T-helper 17 cell (primary cell): ENCODE results near the gene CUBN. TPM values are rescaled to one million over a fixed set of nuclear protein-coding genes. Genes with fewer than 3 reads are reported as not detected.
"Not testable (repeated sequence)": the region's sequence is repeated elsewhere in the genome, so short reads cannot be mapped to it uniquely, and the experiment has no call there.

Experiments
- ATAC-seq: fragments of 150-1000 bp; cut with Tn5 transposase; 2 replicates; pipeline ENCODE4 v1.10.0; 2021; ENCODE audit warnings: mild to moderate bottlenecking, moderate library complexity
- DNase-seq, 3 donors: peaks; one replicate each; pipeline versions ENCODE4 v3.0.0 to v3.0.0-alpha.2; 2020 to 2021
- H3K9me3 ChIP-seq: one replicate; pipeline ENCODE4 v1.7.0; 2013; ENCODE audit warnings: low read length, mild to moderate bottlenecking; ENCODE audit not compliant: control insufficient read depth, poor library complexity, severe bottlenecking
- H3K27ac Mint-ChIP-seq: one replicate; pipeline ENCODE4 v1.8.0; 2022; ENCODE audit warnings: mild to moderate bottlenecking, moderate library complexity, mixed read lengths
- H3K27me3 Mint-ChIP-seq: one replicate; pipeline ENCODE4 v1.8.0; 2022; ENCODE audit warnings: mixed read lengths
- H3K36me3 Mint-ChIP-seq: one replicate; pipeline ENCODE4 v1.8.0; 2022; ENCODE audit warnings: low read depth, mixed read lengths
- H3K4me1 Mint-ChIP-seq: one replicate; pipeline ENCODE4 v1.8.0; 2022; ENCODE audit warnings: mild to moderate bottlenecking, mixed read lengths
- H3K4me3 Mint-ChIP-seq: one replicate; pipeline ENCODE4 v1.8.0; 2022; ENCODE audit warnings: mild to moderate bottlenecking, moderate library complexity, mixed read lengths
- total RNA-seq, 4 donors: library from RNA in 2 of 4; stranded (reverse) in 2 of 4; gene quantifications; one replicate each; pipeline ENCODE4 v1.2.3 and lab custom pipeline; 2022 to 2026

The CUBN gene
- total RNA-seq, 2 donors from 2014 or later: 3.1 to 5.3 TPM

DNA sequence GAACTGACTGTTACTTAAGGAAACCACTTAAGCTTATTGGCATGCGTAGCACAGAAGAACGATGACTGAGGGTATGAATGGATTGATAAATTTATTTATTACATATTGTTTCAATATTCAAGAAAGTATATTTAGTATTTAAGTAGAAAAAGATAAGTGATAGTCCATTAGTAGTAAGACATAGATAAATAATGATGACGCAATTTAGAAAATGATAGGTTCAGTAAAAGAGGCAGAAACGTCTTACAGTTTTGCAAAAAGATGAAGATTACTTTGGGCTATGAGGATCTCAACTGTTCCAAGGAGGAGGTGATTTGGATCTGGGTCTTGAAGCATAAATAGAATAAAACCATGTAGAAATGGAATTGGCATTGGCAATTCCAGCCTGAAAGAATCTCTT, 275.8 kb downstream of the CUBN start:
- DNase-seq (no peak), ATAC-seq (no peak)
- H3K4me1 Mint-ChIP-seq: peaks cover 7% of the 10 kb centered on the region
- H3K36me3 Mint-ChIP-seq: peaks cover 8% of the 10 kb centered on the region
- peak overlapping the region; percentile 3 for H3K27ac Mint-ChIP-seq
- no peaks in the 10 kb centered on the region for H3K9me3 ChIP-seq
- H3K4me3 Mint-ChIP-seq: no peak overlapping the region
- no peaks in the 10 kb centered on the region for H3K27me3 Mint-ChIP-seq

DNA sequence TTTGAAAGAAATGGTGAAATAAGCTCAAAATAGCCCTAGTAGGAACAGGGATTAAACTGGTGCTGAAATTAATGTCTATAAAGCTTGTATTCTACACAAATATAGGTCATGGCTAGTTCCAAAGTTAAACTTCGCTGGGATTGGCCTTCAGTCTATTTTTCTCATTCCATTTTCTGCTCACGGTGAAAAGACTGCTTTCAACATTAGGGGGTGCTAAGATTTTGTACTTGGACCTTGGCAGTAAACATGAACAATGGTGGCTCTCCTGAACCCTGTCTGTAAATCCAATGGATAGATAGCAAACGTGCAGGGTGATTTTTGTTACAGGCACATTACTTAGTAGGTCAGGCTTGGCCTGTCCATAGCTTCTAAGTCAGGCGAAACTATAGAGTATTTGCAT, 276.4 kb downstream of the CUBN start:
- DNase-seq: no peak
- Mint-ChIP-seq H3K4me1 (peaks cover 7% of the 10 kb centered on the region), H3K27ac (no peak overlapping the region), H3K27me3 (no peaks in the 10 kb centered on the region), H3K4me3 (no peak overlapping the region), H3K36me3 (peaks cover 8% of the 10 kb centered on the region)
- H3K9me3 ChIP-seq: no peaks in the 10 kb centered on the region
- ATAC-seq: no peak

DNA sequence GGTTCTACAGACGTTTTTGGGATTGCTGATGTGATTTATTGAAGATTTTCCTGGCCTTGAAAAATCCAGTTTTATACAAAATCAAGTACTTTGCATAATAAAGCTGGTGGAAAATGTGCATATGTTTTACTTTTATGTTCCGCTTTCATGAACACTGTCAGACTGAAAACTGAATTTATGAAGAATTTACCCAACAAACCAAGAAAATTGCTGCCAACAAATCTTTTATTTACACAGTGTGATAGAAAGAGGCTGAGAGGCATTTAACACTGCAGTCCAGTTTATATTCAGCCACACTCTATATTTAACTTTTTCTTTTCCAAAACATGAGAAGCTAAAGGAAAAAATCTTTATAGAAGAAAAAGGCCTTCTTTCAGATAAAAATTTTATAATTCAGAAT, 277.0 kb downstream of the CUBN start:
- peaks cover 8% of the 10 kb centered on the region for H3K36me3 Mint-ChIP-seq
- H3K9me3 ChIP-seq: no peaks in the 10 kb centered on the region
- no peak overlapping the region for H3K4me3 Mint-ChIP-seq
- DNase-seq: no peak
- H3K27ac Mint-ChIP-seq: no peak overlapping the region
- no peaks in the 10 kb centered on the region for H3K27me3 Mint-ChIP-seq
- H3K4me1 Mint-ChIP-seq: peaks cover 7% of the 10 kb centered on the region
- no peak for ATAC-seq

DNA sequence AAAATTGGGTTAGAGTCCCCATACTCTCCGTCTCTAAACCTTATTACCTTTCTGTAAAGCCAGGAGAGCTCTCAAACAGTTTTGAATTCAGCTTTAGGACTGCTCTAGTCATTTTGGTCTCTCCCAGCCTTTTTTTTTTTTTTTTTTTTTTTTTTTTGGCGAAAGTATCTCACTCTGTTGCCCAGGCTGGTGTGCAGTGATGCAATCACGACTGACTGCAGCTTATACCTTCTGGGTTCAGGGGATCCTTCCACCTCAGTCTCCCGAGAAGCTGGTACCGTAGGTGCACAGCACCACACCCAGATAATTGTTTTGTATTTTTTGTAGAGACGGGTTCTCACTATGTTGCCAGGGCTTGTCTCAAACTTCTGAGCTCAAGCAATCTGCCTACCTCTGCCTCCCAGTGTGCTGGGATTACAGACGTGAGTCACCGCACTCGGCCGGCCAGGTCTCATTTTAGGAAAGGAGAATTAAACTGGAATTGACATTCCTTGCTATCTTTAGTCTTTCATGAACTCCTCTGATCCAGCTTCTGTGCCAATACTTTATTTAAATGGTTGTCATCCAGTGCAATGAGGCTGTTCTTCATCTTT, 281.0 kb downstream of the CUBN start:
- no peak for ATAC-seq
- Mint-ChIP-seq H3K27ac (peak overlapping the region; percentile 82), H3K27me3 (no peaks in the 10 kb centered on the region), H3K4me1 (no peaks in the 10 kb centered on the region), H3K36me3 (peaks cover 8% of the 10 kb centered on the region), H3K4me3 (no peak overlapping the region)
- DNase-seq: no peak
- no peaks in the 10 kb centered on the region for H3K9me3 ChIP-seq

DNA sequence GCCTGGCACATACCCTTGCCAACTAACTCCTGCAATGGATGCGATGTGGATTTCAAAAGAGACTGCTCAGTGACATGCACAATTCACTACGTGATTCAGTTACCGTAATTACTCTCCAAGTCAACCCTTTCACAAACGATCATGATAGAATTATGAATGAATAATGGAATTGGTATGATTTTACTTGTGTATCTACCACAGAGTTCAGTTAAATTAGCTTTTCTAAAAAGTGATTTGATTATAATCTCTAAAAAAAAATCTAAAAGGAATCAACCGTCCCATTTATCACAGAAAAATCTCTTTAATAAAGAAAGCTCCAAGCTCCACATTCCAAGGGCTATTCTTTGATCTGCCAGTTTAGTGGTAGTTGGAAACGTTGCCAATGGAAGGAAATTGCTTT, 282.0 kb downstream of the CUBN start:
- ATAC-seq (no peak), DNase-seq (no peak)
- H3K9me3 ChIP-seq: no peaks in the 10 kb centered on the region
- Mint-ChIP-seq H3K4me3 (no peak overlapping the region), H3K4me1 (no peaks in the 10 kb centered on the region), H3K27ac (no peak overlapping the region), H3K27me3 (no peaks in the 10 kb centered on the region), H3K36me3 (peaks cover 8% of the 10 kb centered on the region)

DNA sequence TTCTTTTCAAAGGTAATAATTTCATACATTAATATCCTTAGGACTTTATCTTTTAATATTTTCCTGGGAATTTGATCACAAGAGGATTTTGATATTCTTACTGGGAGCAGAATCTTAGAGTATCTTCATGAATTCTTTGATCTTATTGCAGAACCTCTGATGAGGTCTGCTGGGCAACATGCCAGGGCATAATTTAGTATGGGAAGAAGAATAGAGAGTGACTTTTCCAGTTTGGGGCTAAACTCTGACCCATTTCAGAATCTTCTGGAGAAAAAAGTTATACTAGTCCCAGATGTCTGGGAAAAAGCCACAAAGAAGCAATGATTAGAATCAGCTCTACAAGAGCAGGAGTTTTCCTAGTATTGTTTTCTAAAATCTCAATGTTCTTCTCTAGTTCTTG, 284.4 kb downstream of the CUBN start:
- H3K9me3 ChIP-seq: no peaks in the 10 kb centered on the region
- ATAC-seq (no peak), DNase-seq (no peak)
- H3K27me3 Mint-ChIP-seq: no peaks in the 10 kb centered on the region
- peak overlapping the region; percentile 16 for H3K27ac Mint-ChIP-seq
- peaks cover 8% of the 10 kb centered on the region for H3K36me3 Mint-ChIP-seq
- no peaks in the 10 kb centered on the region for H3K4me1 Mint-ChIP-seq
- no peak overlapping the region for H3K4me3 Mint-ChIP-seq

DNA sequence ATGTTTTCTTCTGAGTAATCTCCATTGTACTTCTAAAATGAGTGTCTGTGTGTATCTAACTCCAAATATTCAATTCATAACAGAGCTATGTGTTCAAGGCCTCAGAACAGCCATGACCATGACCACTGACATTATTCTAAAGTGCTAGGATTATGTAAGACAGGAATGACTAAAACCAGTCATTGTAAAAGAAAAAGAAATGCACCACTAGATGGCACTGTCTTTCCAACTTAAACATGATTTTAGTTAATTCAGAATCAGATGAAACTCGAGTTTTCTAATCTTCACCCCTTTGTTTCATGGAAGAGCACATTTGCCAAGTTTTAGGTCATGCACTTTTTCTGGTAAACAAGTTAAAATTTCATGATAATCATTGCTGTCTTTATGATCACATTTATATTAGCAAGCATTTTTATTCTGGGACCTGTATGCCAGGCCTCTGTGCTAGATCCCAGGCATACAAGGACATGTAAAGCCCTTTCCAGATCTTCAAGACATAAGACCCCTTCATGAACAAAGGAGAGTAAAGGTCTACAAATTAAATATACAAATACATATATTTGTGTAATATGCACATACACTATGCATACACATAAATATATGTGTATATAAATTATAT, 286.2 kb downstream of the CUBN start:
- Mint-ChIP-seq H3K4me1 (no peaks in the 10 kb centered on the region), H3K27ac (peak overlapping the region; percentile 85), H3K4me3 (no peak overlapping the region), H3K27me3 (no peaks in the 10 kb centered on the region), H3K36me3 (no peaks in the 10 kb centered on the region)
- no peaks in the 10 kb centered on the region for H3K9me3 ChIP-seq
- ATAC-seq: peak; percentile 75
- no peak for DNase-seq

DNA sequence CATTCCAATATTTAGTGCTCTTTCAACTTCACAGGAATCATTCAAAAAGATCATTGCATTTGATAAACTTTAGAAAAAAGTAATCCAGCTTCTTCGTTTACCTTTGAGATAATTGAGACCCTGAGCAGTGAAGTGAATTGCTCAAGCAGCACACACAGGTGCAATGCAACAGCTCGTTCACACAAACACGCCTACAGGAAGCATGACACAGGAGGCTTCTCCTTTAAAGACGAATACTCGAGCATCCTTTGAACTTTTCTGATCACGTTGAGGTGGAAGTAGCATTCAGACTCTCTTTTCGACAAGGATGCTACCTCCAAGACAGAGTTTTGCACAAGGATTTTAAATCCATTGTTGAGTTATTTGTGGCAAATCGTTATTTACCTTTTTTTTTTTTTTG, 294.4 kb downstream of the CUBN start:
- H3K9me3 ChIP-seq: no peaks in the 10 kb centered on the region
- Mint-ChIP-seq H3K4me3 (peak overlapping the region; percentile 71), H3K27ac (peak overlapping the region; percentile 45), H3K27me3 (peaks cover 6% of the 10 kb centered on the region), H3K4me1 (peaks cover 13% of the 10 kb centered on the region), H3K36me3 (peaks cover 7% of the 10 kb centered on the region)
- no peak for DNase-seq
- peak; percentile 96 for ATAC-seq

DNA sequence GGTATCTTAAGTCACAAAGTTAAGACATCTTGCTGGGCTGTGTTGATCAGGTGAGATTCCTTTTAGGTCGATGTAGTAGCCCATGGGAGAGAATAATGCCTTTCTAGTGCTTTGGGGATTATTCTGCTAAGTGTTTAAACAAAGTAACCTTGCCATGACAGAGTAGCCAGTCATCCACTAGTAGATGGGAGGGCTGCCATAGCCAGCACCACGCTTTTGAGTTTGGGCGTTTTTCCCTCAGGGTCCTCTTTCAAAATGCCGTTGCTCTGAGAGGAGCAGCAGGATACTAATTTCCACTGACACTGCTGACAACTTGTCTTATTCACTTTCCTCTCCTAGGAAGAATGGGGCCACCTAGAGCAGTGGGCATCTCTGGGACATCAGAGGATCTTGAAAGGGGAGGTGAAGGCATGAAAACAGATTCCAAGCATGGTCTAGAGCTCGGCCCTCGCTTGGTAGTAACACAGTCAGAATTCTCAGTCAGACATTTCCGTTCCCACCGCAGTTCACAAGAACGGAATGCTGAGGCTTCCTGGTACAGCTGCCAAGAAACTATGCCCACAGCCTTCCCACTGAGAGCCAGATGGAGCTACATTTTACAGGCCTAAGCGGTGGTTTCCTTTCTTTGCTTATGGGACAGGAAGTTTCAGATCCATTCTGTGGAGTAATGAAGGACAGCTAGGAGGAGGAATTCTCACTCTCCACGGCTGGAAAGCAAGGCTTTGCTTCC, 297.1 kb downstream of the CUBN start:
- H3K4me3 Mint-ChIP-seq: no peak overlapping the region
- no peaks in the 10 kb centered on the region for H3K9me3 ChIP-seq
- DNase-seq (no peak), ATAC-seq (no peak)
- peaks cover 4% of the 10 kb centered on the region for H3K36me3 Mint-ChIP-seq
- peaks cover 18% of the 10 kb centered on the region for H3K4me1 Mint-ChIP-seq
- peaks cover 6% of the 10 kb centered on the region for H3K27me3 Mint-ChIP-seq
- no peak overlapping the region for H3K27ac Mint-ChIP-seq

DNA sequence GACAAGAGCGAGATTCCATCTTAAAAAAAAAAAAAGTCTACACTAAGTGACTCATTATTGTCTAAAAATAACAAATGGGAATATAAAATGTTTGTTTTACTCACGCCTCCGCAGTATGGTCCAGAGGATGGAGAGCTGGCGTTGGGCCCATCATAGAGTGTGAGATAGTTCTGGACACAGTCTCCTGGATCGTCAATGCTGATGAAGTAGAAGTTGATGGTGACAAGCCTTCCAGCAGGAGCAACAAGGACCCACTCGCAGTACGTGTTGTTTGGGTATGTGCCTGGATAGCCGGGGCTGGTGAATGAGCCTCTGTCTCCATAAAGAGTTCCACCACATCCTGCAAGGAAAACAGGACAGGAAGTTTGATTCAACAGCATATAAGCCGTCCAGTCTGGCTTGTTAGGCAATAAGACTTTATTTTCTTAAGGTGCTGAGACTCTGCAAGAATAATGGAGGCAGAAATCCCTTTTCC, 300.9 kb downstream of the CUBN start:
- ATAC-seq (no peak), DNase-seq (no peak)
- Mint-ChIP-seq H3K27me3 (peaks cover 6% of the 10 kb centered on the region), H3K27ac (no peak overlapping the region), H3K4me3 (no peak overlapping the region), H3K4me1 (peaks cover 10% of the 10 kb centered on the region), H3K36me3 (no peaks in the 10 kb centered on the region)
- no peaks in the 10 kb centered on the region for H3K9me3 ChIP-seq

DNA sequence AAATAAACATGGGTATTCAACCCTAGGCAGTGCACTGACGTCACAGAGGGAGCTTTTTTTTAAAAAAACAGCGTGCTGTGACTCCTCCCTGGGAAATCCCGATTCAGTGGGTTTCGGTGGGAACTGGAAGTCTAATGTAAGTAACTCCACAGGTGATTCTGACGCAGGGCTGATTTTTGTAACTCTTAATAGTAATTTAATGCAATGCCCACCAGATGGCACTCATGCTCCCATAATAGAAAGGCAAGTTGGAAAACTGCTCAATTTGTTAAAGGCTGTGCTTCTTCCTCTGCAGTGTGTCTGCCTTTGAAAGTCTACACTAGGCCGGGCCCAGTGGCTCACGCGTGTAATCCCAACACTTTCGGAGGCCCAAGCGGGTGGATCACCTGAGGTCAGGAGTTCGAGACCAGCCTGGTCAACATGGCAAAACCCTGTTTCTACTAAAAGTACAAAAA, 301.5 kb downstream of the CUBN start:
- Mint-ChIP-seq H3K27me3 (peaks cover 2% of the 10 kb centered on the region), H3K36me3 (no peaks in the 10 kb centered on the region), H3K4me3 (no peak overlapping the region), H3K27ac (no peak overlapping the region), H3K4me1 (peaks cover 7% of the 10 kb centered on the region)
- no peaks in the 10 kb centered on the region for H3K9me3 ChIP-seq
- DNase-seq (peak in 2 of 3 donors; percentile 31 to 49), ATAC-seq (peak; percentile 96)

DNA sequence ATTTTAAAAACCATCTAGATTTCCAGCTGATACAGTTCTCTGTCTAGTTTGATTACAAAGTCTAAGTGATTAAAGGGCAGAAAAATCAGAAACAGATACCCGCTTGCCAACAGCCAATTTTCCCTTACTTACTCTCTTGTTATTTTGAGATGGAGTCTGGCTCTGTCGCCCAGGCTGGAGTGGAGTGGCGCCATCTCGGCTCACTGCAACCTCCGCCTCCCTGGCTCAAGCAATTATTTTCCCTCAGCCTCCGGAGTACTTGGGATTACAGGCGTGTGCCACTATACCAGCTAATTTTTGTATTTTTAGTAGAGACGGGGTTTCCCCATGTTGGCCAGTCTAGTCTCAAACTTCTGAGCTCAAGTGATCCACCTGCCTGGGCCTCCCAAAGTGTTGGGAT, 302.1 kb downstream of the CUBN start:
- not testable (repeated sequence) for H3K36me3 Mint-ChIP-seq, H3K4me3 Mint-ChIP-seq, H3K27me3 Mint-ChIP-seq

DNA sequence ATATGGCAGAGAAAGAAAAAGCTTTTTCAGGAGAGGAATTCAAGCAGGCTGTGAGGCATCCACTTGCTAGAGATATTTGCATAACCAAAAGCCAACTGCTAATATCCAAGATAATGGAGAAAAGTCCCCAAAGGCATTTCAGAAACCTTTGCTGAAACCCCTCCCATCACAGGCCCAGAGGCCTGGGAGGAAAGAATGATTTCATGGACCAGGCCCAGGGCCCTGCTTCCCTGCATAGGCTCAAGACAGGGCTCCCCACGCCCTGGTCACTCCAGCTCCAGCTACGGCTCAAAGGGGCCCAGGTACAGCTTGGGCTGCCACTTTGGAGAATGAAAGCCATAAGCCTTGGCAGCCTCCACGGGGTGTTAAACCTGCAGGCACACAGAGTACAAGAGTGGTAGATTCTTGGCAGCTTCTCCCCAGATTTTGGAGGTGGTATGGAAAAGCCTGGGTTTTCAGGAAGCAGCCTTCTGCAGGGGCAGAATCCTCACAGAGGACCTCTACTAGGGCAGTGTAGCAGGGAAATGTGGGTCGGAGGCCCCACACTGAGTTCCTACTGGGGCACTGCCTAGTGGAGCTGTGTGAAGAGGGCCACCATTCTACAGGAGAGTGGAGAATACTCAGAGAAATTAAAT, 306.8 kb downstream of the CUBN start:
- Mint-ChIP-seq H3K27ac (no peak overlapping the region), H3K27me3 (no peaks in the 10 kb centered on the region), H3K4me3 (no peak overlapping the region), H3K36me3 (no peaks in the 10 kb centered on the region), H3K4me1 (peaks cover 5% of the 10 kb centered on the region)
- DNase-seq (no peak), ATAC-seq (no peak)
- H3K9me3 ChIP-seq: no peaks in the 10 kb centered on the region

More for the DNA sequence above, 302.1 kb downstream of the CUBN start:
- not testable (repeated sequence) for H3K27ac Mint-ChIP-seq, DNase-seq, ATAC-seq, H3K9me3 ChIP-seq, H3K4me1 Mint-ChIP-seq
